HG03521 (cell line): ENCODE results near the gene CDK18.
"Not testable (repeated sequence)": the region's sequence is repeated elsewhere in the genome, so short reads cannot be mapped to it uniquely, and the experiment has no call there.

ENCODE experiments used
- ATAC-seq: cut with Tn5 transposase; IDR thresholded peaks from one replicate; pipeline ENCODE4 v1.9.1; 2021; ENCODE audit warnings: mild to moderate bottlenecking, moderate library complexity; ENCODE audit not compliant: unreplicated experiment

The CDK18 gene

DNA sequence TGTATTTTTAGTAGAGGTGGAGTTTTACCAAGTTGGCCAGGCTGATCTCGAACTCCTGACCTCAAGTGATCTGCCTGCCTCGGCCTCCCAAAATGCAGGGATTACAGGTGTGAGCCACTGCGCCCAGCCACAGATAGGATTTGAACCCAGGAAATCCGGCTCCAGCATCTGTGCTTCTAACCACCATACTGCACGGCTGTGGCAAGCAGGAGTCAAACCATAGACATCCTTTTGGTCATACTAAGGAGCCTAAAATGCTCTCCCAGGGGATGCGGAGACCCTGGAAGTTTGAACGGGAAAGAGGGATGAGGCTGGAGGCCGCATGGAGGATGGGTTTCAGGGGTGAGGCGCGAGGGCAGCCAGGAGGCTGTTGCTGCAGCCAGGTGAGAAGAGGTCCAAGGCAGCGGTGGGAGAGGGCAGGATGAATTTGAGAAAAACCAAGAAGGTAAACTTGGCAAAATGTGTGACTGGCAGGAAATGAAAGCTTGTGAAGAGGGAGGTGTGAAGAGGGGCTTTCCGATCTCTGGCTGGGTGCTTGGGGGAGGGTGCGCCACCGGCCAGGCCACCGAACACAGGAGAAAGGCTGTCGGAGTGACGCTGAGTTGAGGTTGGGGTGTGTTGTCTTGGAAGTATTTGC, 24.0 kb upstream of the CDK18 start:
- no peak for ATAC-seq

DNA sequence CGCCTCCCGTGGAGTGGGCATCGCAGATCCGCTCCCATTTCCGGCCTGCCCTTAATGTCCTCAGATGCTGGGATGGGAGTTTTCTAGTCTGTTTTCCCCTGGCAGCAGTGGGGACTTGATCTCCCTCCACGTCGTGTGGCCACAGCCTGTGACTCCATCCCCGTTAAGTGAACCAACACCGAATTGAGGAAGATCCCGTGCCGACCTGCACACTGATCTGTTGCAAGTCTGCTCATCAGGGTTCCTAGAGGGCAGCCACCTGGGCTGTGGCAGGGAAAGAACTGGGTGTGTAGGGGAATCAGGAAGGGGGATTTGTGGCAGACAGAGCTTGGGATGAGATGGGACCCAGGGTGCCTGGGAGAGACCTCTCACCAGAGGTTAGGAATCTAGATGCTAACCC, 23.3 kb upstream of the CDK18 start:
- no peak for ATAC-seq

DNA sequence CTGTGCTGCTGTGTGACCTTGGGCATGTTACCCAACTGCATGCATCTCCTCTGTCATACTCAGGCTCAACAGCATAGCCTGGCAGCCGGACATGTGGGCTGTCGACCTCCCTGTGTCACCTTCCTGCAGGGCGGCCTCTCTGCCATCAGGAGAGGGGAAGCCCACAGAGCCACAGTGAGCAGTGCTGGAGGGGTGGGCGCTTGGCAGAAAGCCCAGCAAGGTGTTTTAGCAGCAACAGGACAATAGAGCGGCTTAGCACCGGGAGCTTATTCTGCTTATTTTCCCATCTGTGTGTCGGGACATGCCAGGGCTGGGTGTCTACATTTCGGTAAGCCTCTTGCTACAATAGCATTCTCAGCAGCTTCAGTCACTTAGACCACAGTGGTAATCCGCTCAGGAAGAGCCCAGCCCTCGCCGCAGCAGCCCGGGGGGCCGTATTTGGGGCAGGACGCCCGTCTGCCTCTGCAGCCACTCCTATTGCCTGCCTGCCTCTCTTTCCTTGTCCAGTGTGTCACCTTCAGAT, 22.8 kb upstream of the CDK18 start:
- ATAC-seq, result no peak

DNA sequence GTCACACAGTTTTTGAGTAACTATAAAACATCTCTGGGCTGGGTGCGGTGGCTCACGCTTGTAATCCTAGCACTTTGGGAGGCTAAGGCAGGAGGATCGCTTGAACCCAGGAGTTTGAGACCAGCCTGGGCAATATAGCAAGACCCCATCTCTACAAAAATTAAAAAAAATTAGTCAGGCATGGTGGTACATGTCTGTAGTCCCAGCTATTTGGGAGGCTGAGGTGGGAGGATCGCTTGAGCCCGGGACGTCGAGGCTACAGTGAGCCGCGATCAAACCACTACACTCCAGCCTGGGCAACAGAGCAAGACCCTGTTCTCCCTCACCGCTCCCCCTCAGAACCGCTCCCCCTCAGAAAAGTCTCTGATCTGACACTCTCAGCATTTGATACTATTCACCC, 21.9 kb upstream of the CDK18 start:
- not testable (repeated sequence) for ATAC-seq

DNA sequence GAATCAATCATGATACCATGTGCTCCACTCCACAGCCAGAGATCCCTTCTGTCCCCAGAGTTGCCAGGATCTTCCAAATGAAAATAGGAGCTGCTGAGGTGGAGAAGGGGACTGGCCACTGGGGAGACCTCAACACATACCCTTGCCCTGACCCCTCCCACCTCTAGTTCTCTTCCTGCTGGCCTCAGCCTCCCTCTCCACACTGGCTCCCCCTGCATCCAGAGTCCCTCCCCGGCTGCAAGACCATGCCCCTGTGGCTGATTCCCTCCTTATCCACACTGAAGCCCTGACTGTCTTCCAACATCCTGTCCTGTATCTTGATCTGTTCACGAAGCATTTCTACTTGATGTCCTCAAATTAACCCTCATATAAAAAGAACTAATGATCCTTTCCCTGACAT, 21.1 kb upstream of the CDK18 start:
- no peak for ATAC-seq

DNA sequence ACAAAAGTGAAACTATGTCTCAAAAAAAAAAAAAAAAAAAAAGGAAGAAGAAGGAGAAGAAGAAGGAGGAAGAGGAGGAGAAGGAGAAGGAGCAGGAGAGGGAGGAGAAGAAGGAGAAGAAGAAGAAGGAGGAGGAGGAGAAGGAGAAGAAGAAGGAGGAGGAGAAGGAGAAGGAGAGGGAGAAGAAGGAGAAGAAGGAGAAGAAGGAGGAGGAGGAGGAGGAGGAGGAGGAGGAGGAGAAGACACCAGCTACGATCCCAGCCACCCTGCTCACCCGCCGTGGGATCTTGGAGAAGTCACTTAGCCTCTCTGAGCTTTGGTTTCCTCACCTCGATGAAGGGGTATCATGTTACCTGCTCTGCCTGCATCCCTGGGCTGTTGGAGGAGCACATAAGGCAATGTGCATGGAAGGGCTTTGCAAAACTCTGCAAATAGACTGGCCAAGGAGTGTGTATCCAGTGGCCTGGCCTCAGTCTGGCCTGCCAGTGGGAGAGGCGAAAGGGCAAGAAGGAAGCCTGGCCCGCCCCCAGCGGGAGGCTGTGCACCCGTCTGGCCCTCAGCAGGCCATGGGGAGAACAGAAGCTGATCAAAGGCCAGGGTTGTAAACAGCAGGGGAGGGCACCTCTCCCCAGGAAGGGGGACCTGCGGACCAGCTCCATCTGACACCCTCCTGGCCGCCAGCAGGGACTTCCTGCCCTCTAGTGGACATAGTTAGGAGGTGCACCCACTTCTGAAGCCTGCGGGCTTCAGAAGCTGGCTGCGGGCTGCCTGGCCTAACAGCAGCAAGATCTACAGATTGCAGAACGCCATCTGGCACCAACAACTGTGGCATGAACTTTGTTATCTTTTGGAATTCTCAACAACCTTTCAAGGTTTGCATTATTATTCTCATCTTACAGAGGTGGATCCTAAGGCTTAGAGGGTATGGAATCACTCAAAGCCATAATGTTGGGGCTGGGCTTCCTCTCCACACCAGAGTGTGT, 19.2 kb upstream of the CDK18 start:
- no peak for ATAC-seq

DNA sequence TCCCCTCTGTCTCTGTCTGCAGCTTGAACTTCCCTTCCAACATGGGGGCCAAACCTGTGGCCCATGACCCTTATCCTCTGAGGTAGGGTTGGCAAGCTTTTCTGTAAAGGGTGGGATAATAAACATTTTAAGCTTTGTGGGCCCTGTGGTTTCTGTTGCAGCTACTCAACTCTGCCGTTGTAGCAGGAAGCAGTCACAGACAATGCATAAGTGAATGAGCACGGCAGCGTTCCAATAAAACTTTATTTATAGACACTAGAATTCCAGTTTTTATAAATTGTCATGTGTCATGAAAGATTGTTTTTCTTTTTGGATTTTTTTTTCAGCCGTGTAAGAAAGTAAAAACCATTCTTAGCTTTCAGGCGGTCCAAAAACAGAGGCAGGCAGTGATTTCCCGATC, 18.2 kb upstream of the CDK18 start:
- no peak for ATAC-seq

DNA sequence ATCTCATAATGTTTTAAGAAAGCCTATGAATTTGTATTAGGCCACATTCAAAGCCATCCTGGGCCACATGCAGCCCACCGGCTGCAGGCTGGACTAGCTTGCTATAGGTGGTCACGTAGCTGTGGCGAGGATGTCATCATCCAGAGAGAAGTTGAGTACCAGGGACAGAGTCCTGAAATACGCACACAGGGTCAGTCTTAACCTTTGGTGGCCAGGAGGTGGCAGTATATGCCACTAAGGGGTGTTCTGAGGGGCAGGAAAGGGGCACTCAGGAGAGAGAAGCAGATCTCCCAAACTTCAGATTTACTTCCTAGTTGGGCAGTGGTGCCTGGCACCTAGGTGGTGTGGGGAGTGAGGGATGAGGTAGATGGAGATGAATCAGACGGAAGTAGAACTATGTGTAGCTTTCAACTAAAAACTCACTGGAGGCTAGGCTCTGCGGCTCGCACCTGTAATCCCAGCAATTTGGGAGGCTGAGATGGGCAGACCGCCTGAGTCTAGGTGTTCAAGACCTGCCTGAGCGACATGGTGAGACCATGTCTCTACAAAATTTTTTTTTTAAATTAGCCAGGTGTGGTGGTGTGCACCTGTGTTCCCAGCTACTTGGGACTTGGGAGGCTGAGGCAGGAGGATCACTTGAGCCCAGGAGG, 16.3 kb upstream of the CDK18 start:
- no peak for ATAC-seq

DNA sequence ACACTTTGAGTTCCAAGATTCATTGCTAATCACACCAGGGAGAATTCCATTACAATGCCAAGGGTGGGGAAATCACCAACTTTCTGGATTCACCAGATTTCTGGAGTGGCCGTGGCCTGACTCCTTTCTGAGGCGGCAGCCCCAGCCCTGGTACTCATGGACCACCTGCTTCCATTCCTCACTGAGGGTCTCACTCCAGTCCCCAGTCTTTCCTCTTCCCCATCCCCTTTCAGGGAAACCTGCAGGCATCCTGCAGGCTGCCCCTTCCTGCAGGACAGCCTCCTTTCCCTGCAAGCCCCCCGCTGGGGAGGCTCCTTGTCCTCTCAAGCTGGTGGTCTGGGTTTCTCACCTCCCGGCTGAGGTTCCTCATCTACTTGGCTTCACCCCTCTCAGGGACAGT, 12.7 kb upstream of the CDK18 start:
- no peak for ATAC-seq

DNA sequence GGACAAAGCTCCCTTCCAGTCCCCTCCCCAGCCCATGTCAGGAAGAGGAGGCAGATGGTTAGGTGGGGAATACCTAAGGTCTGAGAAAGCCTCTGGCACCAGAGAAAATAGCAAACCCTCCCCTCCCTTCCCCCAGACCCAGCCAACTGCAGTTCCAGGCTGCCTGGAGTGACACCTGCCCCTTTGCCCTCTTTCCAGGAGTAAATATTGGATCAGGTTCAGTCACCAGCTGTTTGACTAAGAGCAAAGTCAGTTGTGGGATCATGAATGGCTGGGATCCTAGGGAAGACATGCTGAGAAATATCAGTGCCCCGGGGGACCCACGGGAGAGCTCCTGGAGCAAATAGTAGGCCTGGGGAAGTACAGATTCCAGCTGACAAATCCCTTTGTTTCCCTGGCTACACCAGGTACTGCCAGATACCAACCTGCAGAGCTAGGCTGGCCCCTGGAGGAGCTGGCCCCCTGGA, 12.2 kb upstream of the CDK18 start:
- ATAC-seq, result no peak

DNA sequence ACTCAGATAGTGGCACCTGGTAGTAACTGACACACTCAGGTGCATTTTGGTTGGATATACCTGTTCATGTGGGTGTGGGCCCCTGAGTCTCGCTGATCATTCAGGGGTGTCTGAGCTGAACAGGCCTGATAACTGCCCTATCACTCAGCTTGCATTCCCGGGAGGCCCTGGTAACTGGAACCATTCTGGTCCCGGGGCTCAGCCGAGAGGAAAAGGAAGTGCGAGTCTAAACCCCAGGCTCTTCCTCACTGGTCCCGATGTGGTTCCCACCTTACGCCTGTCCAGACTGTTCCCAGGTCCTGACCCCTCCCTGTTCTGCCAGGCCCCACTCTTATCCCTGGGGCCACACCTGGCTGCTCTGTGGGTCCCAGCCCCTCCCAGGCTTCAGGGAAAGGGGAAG, 11.7 kb upstream of the CDK18 start:
- ATAC-seq, result no peak

DNA sequence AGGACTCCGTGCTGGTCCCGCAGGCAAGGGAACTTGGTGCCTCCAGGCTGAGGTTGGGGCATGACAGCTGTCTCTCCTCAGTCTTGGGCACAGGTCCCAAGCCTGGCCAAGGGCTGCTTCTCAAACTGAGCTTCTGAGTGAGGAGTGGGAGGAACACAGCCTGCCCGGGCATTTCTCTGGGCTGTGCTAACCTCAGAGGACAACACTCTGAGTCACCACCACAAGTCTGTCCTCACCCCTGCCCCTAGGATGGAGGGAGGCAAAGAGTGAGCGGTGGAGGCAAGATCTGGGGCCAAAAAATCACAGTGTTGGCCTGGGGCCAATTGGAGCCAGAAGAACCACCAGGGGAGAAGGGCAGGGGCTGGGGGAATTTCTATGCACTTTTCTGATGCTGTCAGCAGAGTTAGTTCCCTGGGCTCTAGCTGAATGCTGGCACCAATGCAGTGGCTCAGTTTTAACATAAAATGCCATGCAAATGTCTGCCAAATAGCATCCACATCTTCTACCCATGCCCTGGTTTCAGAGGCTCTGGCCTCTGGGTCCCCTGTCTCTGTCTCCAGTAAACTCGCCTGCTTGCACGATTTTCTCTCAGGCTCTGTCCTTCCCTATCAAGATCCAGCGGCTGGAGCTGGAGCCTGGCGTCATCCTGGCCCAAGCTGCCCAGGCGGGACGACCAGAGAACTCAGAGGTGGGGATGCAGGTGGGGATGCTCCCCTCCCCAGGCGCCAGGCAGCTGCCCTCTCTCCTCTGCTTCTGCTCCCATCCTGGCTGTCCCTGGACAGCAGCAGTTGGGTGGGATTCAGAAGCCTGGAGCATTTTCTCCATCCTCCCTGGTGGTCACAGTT, 11.0 kb upstream of the CDK18 start:
- ATAC-seq, result no peak

DNA sequence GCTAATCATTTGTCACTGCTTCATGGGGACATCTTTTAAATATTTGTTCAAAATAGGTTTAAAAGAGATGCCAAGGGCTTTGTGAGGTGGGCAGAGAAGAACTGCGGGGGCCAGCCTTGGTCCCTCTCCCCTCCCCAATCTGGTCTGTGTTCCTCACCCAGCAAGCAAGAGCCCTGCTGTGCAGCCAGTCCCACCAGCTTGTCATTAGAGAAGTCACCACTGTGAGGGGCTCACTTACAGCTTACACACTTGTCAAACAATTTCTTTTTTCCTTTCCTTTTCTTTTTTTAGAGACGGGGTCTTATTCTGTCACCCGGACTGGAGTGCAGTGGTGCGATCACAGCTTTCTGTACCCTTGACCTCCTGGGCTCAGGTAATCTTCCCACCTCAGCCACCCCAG, 10.4 kb upstream of the CDK18 start:
- no peak for ATAC-seq

DNA sequence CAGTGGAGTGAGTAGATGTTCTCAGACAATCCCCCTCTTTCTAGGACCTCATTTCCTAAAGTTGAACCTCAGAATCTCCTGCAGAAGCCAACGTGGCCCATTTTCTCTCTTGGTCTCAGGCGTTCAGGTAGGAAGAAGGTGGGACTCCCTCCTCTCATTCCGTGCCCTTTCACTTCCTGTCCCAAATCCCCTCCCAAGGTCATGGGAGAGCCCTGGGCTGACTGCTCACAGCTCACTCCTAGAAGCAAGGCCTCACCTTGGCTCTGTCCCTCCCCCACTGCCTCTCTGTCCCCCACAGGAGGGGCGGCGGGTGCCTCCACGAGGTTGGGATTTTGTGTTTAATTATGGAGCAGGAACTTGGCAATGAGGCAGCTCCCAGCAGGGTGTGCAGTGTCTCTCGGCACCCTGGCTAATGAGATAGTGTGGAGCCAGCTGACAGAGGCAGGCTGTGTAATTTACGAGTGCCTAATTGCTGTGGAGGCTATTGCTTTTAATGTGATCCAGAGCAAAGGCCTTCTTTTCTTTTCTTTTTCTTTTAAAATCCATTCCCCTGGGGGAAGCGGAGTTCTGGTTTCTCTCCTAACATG, 9.1 kb upstream of the CDK18 start:
- no peak for ATAC-seq

DNA sequence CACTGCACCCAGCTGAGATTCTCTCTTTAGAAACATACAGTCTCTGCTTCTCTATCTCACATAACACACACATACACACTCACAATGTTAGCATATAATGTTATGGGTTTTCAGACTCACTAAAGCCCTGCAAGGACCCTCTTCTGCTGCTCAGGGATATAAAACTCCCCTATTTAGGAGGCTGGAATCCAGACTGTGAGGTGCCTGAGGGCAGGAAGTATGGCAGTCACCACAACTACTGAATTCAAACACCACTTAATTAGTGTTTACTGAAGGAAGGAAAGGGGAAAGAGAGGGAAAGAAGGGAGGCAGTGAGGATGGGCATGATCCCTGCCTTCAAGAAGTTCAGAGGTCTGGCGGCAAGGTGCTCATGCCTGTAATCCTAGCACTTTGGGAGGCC, 7.8 kb upstream of the CDK18 start:
- ATAC-seq, result no peak

DNA sequence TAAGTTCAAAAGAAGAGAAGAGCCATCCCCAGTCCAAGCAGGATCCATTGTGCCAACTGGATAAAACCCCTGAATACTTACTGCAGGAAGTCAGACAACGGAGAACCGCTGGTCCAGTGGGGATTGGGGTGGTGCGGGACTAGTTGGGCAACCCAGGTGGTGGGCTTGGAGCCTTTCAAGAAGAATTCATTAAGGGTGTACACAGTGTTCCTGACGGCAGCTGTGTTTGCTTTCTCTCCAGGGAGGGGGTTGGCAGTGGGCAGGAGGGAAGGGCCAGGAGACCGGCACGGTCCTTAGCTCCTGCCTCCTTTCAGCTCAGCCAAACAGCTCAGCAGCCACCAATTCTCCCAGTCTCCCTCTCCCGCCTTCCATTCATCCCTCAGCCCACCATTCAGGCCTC, 7.1 kb upstream of the CDK18 start:
- no peak for ATAC-seq

DNA sequence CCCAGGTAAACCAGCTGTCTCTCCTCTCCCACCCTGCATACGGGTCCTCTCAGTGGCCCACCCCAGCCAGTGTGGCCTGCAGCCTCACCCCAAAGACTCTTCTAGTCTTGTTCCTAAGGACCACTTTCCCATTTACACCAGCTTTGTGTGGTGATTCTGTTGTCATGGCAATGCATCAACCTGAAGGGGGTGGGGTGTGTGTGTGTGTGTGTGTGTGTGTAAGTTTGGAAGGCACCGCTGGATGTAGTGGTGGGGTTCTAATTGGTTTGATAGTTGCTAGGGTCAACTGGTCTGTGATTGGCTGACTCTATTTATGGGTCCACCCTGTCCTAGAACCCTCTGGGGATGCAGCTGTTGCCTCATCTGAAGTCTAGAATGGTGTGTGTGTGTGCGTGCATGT, 4.7 kb upstream of the CDK18 start:
- no peak for ATAC-seq

DNA sequence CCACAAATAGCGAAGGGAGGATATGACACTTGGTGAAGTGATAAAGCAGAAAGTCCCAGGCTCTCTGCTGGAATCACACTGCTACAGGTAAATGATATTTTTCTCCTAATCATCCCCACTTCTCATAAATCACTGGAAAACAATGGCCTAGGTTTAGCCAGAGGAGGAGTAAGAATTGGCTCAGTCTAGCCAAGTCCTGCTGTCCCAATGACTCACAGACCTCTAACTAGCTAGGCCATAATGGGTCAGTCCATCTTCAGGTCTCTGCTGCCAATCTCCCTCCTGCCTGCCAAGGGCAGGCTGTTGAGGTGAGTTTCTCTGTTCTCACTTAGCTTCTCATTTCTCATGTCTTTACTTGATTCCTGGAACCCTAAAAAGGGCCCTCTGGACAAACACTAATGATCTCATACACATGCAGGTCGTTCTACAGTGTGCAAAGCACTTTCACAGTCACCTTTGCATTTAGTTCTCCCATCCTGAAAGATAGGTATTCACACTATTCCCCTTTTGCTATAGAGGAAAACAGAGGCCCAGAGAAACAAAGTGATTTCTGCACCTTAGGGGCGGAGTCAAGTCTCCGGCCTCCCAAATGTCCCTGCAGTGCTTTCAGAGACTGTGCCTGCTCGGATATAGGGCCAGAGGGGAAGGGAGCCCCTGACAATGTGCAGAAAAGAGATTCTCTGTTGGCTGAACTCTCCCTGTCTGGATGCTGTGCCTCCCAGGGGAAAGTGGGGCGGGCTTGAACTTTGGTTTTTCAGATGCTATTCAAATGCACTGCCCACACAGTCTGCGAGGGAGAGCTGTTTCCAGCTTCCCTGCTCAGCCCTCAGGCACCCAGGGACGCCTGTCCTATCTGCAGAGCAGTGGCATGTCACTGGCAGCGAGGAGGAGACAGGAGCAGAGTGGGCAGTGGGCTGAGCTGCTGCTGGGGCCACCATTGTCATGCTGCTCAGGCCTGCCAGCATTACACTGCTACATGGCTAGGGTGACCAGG, 3.9 kb upstream of the CDK18 start:
- no peak for ATAC-seq
